ENCODE measurements around the gene SLC26A6.

Gene SLC26A6

GRCh38 chr3:48625600-48625999, 9.7 kb downstream of the SLC26A6 start:
- TF ChIP-seq, protein P1, sequence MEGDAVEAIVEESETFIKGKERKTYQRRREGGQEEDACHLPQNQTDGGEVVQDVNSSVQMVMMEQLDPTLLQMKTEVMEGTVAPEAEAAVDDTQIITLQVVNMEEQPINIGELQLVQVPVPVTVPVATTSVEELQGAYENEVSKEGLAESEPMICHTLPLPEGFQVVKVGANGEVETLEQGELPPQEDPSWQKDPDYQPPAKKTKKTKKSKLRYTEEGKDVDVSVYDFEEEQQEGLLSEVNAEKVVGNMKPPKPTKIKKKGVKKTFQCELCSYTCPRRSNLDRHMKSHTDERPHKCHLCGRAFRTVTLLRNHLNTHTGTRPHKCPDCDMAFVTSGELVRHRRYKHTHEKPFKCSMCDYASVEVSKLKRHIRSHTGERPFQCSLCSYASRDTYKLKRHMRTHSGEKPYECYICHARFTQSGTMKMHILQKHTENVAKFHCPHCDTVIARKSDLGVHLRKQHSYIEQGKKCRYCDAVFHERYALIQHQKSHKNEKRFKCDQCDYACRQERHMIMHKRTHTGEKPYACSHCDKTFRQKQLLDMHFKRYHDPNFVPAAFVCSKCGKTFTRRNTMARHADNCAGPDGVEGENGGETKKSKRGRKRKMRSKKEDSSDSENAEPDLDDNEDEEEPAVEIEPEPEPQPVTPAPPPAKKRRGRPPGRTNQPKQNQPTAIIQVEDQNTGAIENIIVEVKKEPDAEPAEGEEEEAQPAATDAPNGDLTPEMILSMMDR (IDR thresholded peaks at IDR 0.05; ENCODE audit: insufficient read depth, low read length, missing control alignments): no peak
- ChIA-PET CTCF (interaction anchor here (1.0 to 6.3 kb wide), 3 partner anchors 9 to 63 kb away, joined by 3 to 45 read pairs (median 16); partner anchors contain the start of genes SLC26A6 and UQCRC1), POLR2A (interaction anchor here (1.3 kb wide), 1 partner anchor 34 kb away, joined by 6 read pairs; no protein-coding TSS in a partner anchor)
- DNase-seq (ENCODE audit: low read depth, low spot score): no peak
- no peak overlapping the region for H3K4me3 ChIP-seq (ENCODE audit: low read depth, low read length)

DNA sequence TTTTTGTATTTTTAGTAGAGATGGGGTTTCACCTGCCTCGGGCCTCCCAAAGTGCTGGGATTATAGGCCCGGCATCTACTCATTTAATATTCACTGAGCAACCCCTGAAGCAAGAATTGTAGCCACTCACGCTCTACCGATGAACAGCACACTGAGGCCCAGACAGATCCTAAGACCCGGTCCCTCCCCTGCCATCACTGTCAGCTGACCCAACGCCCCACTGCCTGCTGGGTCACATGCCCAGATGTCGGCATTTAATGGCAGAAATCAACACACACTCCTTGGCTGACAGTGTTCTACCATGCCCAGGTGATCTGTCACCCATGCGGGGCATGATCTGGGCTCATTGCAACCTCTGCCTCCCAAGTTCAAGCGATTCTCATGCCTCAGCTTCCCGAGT, 10.5 kb downstream of the SLC26A6 start:
- ChIA-PET CTCF (interaction anchor here (1.0 to 6.3 kb wide), 4 partner anchors 10 to 62 kb away, joined by 3 to 45 read pairs (median 10); partner anchors contain the start of genes SLC26A6 and UQCRC1), POLR2A (interaction anchor here (0.6 to 1.3 kb wide), 3 partner anchors 14 to 33 kb away, joined by 3 to 6 read pairs (median 3); no protein-coding TSS in a partner anchor)
- no peak for DNase-seq (ENCODE audit: low read depth, low spot score)
- TF ChIP-seq, protein P1 (IDR thresholded peaks at IDR 0.05; ENCODE audit: insufficient read depth, low read length, missing control alignments): no peak
- no peak overlapping the region for H3K4me3 ChIP-seq (ENCODE audit: low read depth, low read length)

DNA sequence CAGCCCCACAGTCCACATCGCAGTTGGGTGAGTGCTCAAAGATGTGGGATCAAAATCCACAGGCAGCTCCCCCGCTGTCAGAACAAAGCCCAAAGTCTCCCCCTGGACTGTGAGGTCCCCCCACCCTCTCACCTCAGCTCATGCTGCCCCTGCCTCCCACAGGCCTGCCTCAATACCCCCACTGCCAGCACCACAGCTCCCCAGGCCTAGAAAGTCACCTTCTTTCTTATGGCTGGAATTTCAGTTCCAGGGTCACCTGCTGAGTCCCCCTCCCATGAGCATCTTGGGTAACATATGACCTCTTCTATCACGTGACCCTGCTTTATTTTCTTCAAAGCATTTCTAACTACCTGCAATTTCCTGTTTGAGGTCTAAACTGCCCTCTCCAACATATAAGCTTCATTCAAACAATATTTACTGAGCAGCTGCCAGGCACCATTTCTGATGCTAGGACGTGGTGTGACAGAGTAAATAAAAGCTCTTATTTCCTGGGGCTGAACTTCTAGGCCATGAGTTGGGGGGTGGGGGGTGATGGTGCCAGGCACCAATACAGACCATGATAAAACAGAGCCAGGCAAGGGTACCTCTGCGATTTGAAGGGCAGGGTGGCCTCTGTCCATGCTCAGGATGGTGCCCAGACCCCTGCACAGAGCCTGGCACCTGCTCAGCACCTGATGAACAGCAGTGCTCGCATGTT, 11.3 kb downstream of the SLC26A6 start:
- ChIA-PET CTCF (interaction anchor here (1.1 to 6.3 kb wide), 4 partner anchors 9 to 13 kb away, joined by 3 to 45 read pairs (median 10); partner anchors contain the start of genes SLC26A6 and UQCRC1), POLR2A (interaction anchor here (0.7 to 0.8 kb wide), 2 partner anchors 19 to 26 kb away, joined by 3 read pairs; no protein-coding TSS in a partner anchor)
- TF ChIP-seq, protein P1 (IDR thresholded peaks at IDR 0.05; ENCODE audit: insufficient read depth, low read length, missing control alignments): no peak
- DNase-seq (ENCODE audit: low read depth, low spot score): no peak
- H3K4me3 ChIP-seq (ENCODE audit: low read depth, low read length): no peak overlapping the region

DNA sequence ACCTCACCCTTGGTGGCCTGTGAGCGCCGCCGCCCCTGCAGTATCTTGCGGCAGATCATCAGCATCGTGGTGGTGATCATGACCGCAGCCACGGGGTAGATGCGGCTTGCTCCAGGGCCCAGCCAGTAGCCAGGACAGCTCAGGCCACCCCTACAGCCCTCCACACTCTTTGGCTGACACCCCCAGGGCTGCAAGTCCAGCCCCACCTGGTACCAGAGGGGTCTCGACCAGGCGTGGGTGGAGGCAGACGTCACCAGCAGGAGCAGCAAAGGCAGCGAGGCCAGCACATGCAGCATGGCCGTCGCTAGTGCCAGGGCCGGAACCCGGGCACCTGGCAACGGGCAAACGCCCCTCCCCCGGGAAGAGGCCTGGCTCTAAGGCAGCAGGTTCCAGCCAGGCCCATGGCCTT, 13.8 kb downstream of the SLC26A6 start, which contains the start of gene TMEM89:
Gene TMEM89, minus strand, starts transcription at position 309 of the 409 bp plus-strand sequence. Its CDS starts 13 bp downstream, at position 296.
- POLR2A ChIA-PET: no interaction called here
- H3K4me3 ChIP-seq (ENCODE audit: low read depth, low read length): no peak within 1 kb of the TSS
- CTCF ChIA-PET: interaction anchor here (1.1 to 6.3 kb wide), 2 partner anchors 13 to 23 kb away, joined by 3 to 45 read pairs; partner anchors contain the start of gene SLC26A6

DNA sequence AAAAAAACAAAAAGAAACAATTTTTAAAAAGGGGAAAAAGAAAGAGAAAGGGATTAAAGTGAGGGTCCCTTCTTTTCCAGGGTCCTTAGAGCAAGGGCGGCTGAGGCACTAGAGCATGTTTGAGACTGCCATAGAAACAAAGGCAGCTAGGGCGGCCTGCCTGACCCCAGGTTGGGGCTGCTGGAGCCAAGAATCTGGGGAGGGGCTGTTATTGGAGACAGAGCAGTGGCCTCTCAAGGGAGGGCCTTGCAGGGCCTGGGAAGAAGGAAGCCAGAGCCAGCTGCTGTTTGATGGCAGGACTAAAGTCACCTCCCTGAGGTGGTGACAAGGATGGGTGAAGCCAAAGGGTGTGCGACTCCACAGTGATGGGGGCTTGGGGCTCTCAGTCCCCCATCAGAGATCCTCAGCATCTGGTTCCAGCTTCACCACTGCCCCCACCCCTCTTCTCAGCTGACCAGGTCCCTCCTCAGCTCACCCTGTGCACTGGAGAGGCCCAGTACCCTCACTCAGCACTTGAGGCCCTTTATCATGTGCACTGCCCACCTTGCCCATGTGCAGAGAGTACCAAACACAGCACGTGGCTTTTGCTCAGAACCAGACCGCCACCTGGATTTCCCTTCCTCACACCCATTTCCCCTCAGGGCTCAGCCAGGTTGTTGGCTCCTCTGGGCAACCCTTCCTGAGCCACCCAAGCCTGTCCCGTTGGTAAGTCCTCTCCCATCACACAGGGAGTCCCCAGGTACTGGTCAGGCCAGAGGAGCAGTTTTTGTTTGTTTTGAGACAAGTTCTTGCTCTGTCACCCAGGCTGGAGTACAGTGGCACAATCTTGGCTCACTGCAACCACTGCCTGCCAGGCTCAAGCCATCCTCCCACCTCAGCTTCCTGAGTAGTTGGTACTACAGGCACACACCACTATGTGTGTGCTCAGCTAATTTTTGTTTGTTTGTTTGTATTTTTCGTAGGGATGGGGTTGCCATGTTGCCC, 15.4 kb downstream of the SLC26A6 start:
- no peak overlapping the region for H3K4me3 ChIP-seq (ENCODE audit: low read depth, low read length)
- POLR2A ChIA-PET: no interaction called here
- TF ChIP-seq, protein P1 (IDR thresholded peaks at IDR 0.05; ENCODE audit: insufficient read depth, low read length, missing control alignments): no peak
- DNase-seq (ENCODE audit: low read depth, low spot score): no peak
- CTCF ChIA-PET: interaction anchor here (1.1 kb wide), 1 partner anchor 17 kb away, joined by 3 read pairs; no protein-coding TSS in a partner anchor

More for the DNA sequence above, 13.8 kb downstream of the SLC26A6 start, which contains the start of gene TMEM89:
- DNase-seq (ENCODE audit: low read depth, low spot score): no peak
- TF ChIP-seq, protein P1 (IDR thresholded peaks at IDR 0.05; ENCODE audit: insufficient read depth, low read length, missing control alignments): no peak
